Ishikawa (cell line): ENCODE measurements around the gene RBMS1.

Source experiments
- TAF1 ChIP-seq: IDR thresholded peaks from 2 replicates; pipeline ENCODE4 v1.6.1; 2012; ENCODE audit warnings: low read depth, mild to moderate bottlenecking
- YY1 ChIP-seq: IDR thresholded peaks from 2 replicates; pipeline ENCODE4 v1.6.1; 2012; ENCODE audit warnings: low read depth

- TF ChIP-seq TAF1: no peak
- TF ChIP-seq YY1: no peak
These were observed 56.3 kb downstream of the RBMS1 start for GRCh38 chr2:160437273-160437672.
